HL-60 (cell line): Measurements from ENCODE around the gene AGR3.

ENCODE experiments used
- DNase-seq, 2 experiments: peaks; one replicate each; pipeline ENCODE4 v3.0.0-alpha.2; 2010 to 2020; ENCODE audit warnings: low read depth in 1 of 2, low spot score in 1 of 2
- H3K27ac ChIP-seq: fragments of 250-450 bp; sonication (Bioruptor Pico); replicated peaks from 2 replicates; pipeline ENCODE4 v1.5.1; 2020; ENCODE audit warnings: mild to moderate bottlenecking, moderate library complexity
- H3K27me3 ChIP-seq: fragments of 250-450 bp; sonication (Bioruptor Pico); 2 replicates; pipeline ENCODE4 v1.5.1; 2021; ENCODE audit warnings: mild to moderate bottlenecking, moderate library complexity; ENCODE audit not compliant: insufficient read depth, poor library complexity, severe bottlenecking
- H3K4me3 ChIP-seq: replicated peaks from 2 replicates; pipeline ENCODE4 v1.5.1; 2011; ENCODE audit warnings: mild to moderate bottlenecking, control low read depth, low read length; ENCODE audit not compliant: insufficient read depth
- GABPA ChIP-seq: IDR thresholded peaks from 2 replicates; pipeline ENCODE4 v1.6.1; 2012; ENCODE audit warnings: low read depth
- POLR2AphosphoS5 ChIP-seq: IDR thresholded peaks from 2 replicates; pipeline ENCODE4 v1.6.1; 2012; ENCODE audit warnings: low read depth
- SPI1 ChIP-seq: IDR thresholded peaks from 2 replicates; pipeline ENCODE4 v1.6.1; 2012; ENCODE audit warnings: low read depth, mild to moderate bottlenecking, borderline replicate concordance
- TF ChIP-seq, protein P1 (sequence below): IDR thresholded peaks from 2 replicates; pipeline ENCODE4 v1.6.1; 2012; ENCODE audit warnings: low read depth; ENCODE audit not compliant: insufficient replicate concordance
- TF ChIP-seq, protein P2 (sequence below): IDR thresholded peaks from one replicate; pipeline ENCODE4 v1.5.1; 2011; ENCODE audit warnings: low read length, control low read depth, inconsistent platforms; ENCODE audit not compliant: insufficient read depth

The AGR3 gene

DNA sequence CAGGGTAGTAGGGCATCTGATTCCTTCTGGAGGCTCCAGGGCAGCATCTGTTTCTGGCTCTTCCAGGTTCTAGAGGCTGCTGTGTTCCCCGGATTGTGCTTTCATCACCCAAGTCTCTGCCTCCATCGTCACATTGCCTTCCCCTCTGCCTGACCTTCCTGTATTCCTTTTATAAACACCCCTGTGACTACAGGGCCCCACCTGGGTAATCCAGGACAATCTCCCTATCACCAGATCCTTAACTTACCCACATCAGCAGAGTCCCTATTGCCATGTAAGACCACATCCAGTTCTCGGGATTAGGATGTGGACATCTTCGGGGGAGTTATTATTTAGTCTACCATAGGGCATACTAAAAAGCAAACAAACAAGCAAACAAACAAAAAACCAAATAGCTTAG is 39.4 kb upstream of the AGR3 start:
- no peak overlapping the region for H3K4me3 ChIP-seq
- H3K27ac ChIP-seq = no peak overlapping the region
- TF ChIP-seq POLR2AphosphoS5 = no peak
- TF ChIP-seq GABPA = no peak
- TF ChIP-seq, protein P1, sequence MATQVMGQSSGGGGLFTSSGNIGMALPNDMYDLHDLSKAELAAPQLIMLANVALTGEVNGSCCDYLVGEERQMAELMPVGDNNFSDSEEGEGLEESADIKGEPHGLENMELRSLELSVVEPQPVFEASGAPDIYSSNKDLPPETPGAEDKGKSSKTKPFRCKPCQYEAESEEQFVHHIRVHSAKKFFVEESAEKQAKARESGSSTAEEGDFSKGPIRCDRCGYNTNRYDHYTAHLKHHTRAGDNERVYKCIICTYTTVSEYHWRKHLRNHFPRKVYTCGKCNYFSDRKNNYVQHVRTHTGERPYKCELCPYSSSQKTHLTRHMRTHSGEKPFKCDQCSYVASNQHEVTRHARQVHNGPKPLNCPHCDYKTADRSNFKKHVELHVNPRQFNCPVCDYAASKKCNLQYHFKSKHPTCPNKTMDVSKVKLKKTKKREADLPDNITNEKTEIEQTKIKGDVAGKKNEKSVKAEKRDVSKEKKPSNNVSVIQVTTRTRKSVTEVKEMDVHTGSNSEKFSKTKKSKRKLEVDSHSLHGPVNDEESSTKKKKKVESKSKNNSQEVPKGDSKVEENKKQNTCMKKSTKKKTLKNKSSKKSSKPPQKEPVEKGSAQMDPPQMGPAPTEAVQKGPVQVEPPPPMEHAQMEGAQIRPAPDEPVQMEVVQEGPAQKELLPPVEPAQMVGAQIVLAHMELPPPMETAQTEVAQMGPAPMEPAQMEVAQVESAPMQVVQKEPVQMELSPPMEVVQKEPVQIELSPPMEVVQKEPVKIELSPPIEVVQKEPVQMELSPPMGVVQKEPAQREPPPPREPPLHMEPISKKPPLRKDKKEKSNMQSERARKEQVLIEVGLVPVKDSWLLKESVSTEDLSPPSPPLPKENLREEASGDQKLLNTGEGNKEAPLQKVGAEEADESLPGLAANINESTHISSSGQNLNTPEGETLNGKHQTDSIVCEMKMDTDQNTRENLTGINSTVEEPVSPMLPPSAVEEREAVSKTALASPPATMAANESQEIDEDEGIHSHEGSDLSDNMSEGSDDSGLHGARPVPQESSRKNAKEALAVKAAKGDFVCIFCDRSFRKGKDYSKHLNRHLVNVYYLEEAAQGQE = no peak
- TF ChIP-seq SPI1 = no peak
- TF ChIP-seq, protein P2, sequence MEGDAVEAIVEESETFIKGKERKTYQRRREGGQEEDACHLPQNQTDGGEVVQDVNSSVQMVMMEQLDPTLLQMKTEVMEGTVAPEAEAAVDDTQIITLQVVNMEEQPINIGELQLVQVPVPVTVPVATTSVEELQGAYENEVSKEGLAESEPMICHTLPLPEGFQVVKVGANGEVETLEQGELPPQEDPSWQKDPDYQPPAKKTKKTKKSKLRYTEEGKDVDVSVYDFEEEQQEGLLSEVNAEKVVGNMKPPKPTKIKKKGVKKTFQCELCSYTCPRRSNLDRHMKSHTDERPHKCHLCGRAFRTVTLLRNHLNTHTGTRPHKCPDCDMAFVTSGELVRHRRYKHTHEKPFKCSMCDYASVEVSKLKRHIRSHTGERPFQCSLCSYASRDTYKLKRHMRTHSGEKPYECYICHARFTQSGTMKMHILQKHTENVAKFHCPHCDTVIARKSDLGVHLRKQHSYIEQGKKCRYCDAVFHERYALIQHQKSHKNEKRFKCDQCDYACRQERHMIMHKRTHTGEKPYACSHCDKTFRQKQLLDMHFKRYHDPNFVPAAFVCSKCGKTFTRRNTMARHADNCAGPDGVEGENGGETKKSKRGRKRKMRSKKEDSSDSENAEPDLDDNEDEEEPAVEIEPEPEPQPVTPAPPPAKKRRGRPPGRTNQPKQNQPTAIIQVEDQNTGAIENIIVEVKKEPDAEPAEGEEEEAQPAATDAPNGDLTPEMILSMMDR = no peak
- DNase-seq = no peak
- H3K27me3 ChIP-seq = no peaks in the 10 kb centered on the region

DNA sequence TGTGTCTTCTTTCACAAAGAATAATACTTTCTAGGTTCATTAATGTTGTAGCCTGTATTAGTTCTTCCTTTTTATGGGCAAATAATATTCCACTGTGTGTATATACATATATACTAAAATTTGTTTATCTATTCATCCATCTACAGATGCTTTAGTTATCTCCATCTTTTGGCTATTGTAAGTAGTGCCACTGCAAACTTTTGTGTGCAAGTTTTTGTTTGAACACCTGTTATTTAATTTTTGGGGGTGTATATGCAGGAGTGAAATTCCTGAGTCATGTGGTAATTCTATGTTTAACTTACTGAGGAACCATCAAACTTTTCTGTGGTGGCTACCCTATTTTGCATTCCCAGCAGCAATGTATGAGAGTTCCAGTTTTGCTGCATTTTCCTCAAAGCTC is 37.7 kb upstream of the AGR3 start:
- Histone ChIP-seq H3K27ac (no peak overlapping the region), H3K4me3 (no peak overlapping the region), H3K27me3 (no peaks in the 10 kb centered on the region)
- DNase-seq = no peak
- TF ChIP-seq, protein P1 = no peak
- TF ChIP-seq GABPA (no peak), SPI1 (no peak), POLR2AphosphoS5 (no peak)
- TF ChIP-seq, protein P2 = no peak

DNA sequence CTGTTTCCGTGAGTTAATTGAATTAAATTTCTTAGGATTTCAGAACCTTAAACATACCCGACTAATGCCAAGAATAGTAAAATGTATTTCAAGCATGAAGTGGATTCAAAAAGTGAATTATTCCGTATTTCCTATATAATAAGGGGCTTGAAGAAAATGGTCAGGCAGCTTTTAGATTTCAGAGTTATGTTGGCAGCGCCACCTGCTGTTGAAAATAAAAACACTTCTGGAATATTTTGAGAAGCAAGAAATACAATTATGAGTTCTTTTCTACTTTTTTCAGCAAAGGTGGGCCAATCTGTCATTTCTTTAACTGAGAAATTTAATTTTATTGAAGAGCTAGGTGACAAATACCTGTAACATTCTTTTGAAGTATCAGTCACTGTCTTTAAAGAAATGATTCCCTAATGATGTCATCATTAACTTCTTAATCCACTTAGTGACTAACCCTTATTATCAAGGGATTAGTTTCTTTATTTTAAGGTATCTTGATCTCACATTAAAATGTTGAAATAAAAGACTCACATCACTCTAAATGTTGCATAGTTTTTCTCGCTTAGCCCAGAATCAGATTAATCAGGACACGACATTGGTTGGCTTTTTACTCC is 36.6 kb upstream of the AGR3 start:
- TF ChIP-seq SPI1 = no peak
- TF ChIP-seq, protein P2 = peak; percentile 35
- Histone ChIP-seq H3K4me3 (no peak overlapping the region), H3K27ac (no peak overlapping the region), H3K27me3 (no peaks in the 10 kb centered on the region)
- DNase-seq = peak in 1 of 2 experiments; percentile 17

DNA sequence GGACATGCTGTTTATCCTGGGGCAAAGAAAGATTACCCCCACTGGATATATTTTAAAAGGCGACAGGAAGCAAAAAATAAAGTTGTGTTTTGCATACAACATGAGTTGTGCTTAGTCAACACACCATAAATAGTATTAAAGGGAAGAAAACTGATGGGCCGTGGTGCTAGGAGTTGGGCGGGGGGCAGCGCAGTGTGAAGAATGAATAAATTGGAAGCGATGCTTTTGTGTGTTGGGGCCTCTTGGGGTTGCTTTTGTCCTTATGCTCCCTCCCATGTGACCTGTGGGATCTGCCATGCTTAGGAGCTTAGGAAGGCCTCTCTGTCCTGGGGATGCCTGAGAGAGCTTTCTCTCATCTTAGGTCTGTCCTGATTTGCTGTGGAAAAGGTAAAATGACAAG is 35.0 kb upstream of the AGR3 start:
- Histone ChIP-seq H3K4me3 (no peak overlapping the region), H3K27me3 (no peaks in the 10 kb centered on the region), H3K27ac (no peak overlapping the region)
- DNase-seq = no peak
- TF ChIP-seq SPI1 (no peak), GABPA (no peak), POLR2AphosphoS5 (no peak)
- TF ChIP-seq, protein P2 = no peak
- TF ChIP-seq, protein P1 = no peak
